Activated T-helper 2 cell treated with anti-CD3 and anti-CD28 coated beads, Interferon-gamma antibody, Interleukin-2, Interleukin-4, amounts not matched to agents 10 μg/mL and 5 μg/mL and 100 μg/mL, durations not matched to agents 14 hours and 24 hours and 36 hours (primary cell): ENCODE results near the gene PKP2. TPM values are rescaled to one million over a fixed set of nuclear protein-coding genes. Genes with fewer than 3 reads are reported as not detected.

ENCODE experiments used
- DNase-seq: peaks from one replicate; pipeline ENCODE4 v3.0.0; 2021; ENCODE audit warnings: low spot score
- H3K27ac Mint-ChIP-seq: one replicate; pipeline ENCODE4 v1.8.0; 2021; ENCODE audit warnings: mixed read lengths
- H3K27me3 Mint-ChIP-seq: one replicate; pipeline ENCODE4 v1.8.0; 2021; ENCODE audit warnings: low read depth, mixed read lengths
- H3K36me3 Mint-ChIP-seq: one replicate; pipeline ENCODE4 v1.8.0; 2021; ENCODE audit warnings: low read depth, mixed read lengths
- H3K4me1 Mint-ChIP-seq: one replicate; pipeline ENCODE4 v1.8.0; 2021; ENCODE audit warnings: low read depth, mixed read lengths
- H3K4me3 Mint-ChIP-seq: one replicate; pipeline ENCODE4 v1.8.0; 2021; ENCODE audit warnings: low read depth, mild to moderate bottlenecking, moderate library complexity, mixed read lengths
- H3K9me3 Mint-ChIP-seq: one replicate; pipeline ENCODE4 v1.8.0; 2021; ENCODE audit warnings: mixed read lengths
- intact Hi-C: fragments of 100-400 bp; cut with micrococcal nuclease; formaldehyde crosslinking; loops from one replicate; pipeline ENCODE4 v1.15.1; 2023
- total RNA-seq: library from RNA; stranded (reverse); gene quantifications from 2 replicates; pipeline ENCODE4 v1.2.3, GENCODE V29; 2022

PKP2 gene
- total RNA-seq, 1 donor from 2014 or later: not detected

DNA sequence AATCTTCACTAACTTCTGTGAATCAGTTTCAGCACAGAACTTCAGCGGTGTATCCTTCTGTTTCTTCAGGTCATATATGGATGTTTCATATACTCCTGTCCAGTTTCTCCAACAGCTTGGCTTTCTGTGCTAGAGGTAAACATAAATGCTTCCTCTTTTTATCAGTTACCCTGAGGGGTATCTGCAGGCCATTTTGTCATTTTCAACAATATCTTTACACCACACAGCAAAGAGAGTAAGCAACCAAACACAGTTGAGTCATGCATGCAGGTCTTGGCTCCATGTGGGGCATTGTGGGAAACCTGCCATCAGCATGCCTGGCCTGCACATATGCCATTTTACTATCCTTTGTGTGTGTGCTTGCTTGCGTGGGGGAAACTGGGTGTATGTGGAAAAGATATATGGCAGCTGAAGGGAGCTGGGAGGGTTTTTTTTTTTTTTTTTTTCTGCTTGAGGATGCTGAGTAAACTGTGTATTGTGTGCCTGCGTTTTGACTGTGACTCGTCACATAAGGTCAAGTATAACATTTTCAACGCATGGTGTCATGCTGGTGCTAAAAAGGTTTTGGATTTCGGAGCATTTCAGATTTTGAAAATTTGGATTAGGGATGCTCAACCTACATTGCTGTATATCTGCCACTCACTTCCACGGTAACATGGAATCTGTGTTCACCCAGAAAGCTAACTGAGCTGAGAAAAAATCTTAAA is 84.7 kb downstream of the PKP2 start:
- H3K27me3 Mint-ChIP-seq: no peaks in the 10 kb centered on the region
- H3K36me3 Mint-ChIP-seq: no peaks in the 10 kb centered on the region
- H3K4me3 Mint-ChIP-seq: no peak overlapping the region
- DNase-seq: no peak
- intact Hi-C loops: no loop called here
- no peak overlapping the region for H3K27ac Mint-ChIP-seq
- no peaks in the 10 kb centered on the region for H3K4me1 Mint-ChIP-seq
- H3K9me3 Mint-ChIP-seq: no peaks in the 10 kb centered on the region

DNA sequence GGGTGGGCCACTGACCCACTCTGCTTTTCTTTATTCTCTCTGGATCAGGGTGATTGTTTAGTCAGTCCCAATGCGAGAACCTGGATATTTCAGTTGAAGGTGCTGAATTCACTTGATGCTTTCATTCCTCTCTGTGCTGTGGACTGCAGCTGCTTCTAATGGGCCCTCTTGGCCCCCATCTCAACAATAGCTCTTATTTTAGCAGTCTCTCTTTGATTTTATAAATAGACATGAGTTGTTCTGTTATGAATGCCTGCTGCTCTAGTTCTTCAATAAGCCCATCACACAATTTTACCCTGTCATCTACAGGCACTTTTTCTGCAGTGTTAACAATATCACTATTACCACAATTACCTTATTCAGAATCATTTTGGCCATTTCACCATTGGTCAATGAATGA is 86.7 kb downstream of the PKP2 start:
- no peak for DNase-seq
- Mint-ChIP-seq H3K4me3 (no peak overlapping the region), H3K27ac (no peak overlapping the region), H3K9me3 (no peaks in the 10 kb centered on the region), H3K27me3 (no peaks in the 10 kb centered on the region), H3K4me1 (no peaks in the 10 kb centered on the region), H3K36me3 (no peaks in the 10 kb centered on the region)
- intact Hi-C loops: no loop called here

DNA sequence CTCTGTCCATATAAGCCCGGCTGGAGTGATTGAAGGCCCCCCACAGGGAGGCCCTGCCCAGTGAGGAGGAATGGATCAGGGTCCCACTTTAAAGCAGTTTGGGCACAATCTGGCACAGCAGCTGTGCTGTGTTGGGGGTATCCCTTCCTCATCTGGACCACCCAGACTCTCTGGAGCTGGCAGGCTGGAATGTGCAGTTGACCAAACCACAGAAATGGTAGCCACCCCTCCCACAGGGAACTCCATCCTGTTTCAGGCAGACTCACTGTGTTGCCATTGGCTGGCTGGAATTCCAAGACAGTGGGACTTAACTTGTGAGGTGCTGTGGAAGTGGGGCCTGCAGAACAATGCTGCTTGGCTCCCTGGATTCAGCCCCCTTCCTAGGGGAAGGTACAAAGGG is 87.4 kb downstream of the PKP2 start:
- intact Hi-C loops: no loop called here
- Mint-ChIP-seq H3K27ac (no peak overlapping the region), H3K4me1 (no peaks in the 10 kb centered on the region), H3K9me3 (no peaks in the 10 kb centered on the region), H3K4me3 (no peak overlapping the region), H3K27me3 (no peaks in the 10 kb centered on the region), H3K36me3 (no peaks in the 10 kb centered on the region)
- DNase-seq: no peak

DNA sequence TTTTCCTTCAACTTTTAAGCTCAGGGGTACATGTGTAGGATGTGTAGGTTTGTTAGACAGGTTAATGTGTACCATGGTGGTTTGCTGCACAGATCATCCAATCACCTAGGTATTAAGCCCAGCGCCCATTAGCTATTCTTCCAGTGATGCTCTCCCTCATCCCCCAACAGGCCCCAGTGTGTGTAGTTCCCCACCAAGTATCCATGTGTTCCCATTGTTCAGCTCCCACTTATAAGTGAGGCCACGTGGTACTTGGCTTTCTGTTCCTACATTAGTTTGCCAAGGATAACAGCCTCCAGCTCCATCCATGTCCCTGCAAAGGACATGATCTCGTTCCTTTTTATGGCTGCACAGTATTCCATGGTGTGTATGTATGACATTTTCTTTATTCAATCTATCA is 92.3 kb downstream of the PKP2 start:
- Mint-ChIP-seq H3K36me3 (no peaks in the 10 kb centered on the region), H3K4me3 (no peak overlapping the region), H3K9me3 (no peaks in the 10 kb centered on the region), H3K4me1 (no peaks in the 10 kb centered on the region), H3K27ac (no peak overlapping the region), H3K27me3 (no peaks in the 10 kb centered on the region)
- intact Hi-C loops: no loop called here
- DNase-seq: no peak

DNA sequence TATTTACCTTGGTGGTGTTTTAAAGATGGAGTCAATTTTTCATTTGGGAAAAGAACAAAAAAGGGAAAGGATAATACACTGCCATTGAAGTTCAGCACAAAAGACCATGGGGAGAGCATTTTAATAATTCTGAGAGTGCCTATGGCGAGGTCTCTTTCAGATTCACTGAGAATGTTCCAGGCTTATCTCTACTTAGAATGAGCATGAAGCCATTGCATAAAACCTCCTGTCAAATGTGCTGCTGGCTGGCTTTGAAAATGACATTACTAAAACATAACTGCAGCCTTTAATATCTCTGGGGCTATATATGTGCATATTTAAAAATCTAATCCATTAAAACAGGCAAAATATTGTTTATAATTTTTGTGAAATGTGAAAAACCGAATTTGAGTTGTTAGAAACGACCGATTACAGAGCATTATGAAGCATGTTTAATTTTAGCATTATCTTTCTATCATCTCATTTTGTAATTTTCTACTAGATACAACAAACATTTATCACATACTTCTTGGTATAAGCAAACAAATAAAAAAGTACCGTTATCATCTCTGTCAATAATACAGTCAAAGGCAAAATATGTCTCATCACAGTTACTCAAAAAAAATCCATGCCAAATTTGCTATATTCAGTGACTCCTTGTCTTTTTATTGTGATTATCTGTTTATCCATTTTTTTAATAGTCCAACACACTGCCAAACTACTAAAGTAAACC is 95.2 kb downstream of the PKP2 start:
- H3K4me1 Mint-ChIP-seq: no peaks in the 10 kb centered on the region
- H3K4me3 Mint-ChIP-seq: no peak overlapping the region
- H3K27me3 Mint-ChIP-seq: no peaks in the 10 kb centered on the region
- H3K27ac Mint-ChIP-seq: no peak overlapping the region
- no peaks in the 10 kb centered on the region for H3K9me3 Mint-ChIP-seq
- DNase-seq: no peak
- intact Hi-C loops: no loop called here
- H3K36me3 Mint-ChIP-seq: no peaks in the 10 kb centered on the region

DNA sequence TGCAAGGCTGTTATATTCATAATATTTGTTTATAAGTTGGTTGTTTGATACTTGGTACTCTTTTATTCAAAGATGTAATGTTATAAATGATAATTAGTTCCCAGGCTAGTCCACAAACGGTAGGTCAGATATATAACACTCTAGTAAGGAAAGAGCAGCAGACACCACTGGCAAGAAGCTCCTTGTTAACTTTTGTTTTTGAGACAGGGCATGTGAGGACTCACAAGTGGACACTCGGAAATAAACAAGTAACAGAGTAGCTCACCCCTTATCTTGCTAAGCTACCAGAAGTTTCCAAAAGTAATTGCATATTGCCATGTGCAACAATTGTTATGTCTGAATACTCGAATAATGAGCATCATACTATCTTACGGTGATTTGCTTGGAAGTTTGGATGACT is 102.3 kb downstream of the PKP2 start:
- Mint-ChIP-seq H3K36me3 (no peaks in the 10 kb centered on the region), H3K27me3 (peaks cover 2% of the 10 kb centered on the region), H3K4me1 (no peaks in the 10 kb centered on the region), H3K9me3 (no peaks in the 10 kb centered on the region), H3K4me3 (no peak overlapping the region), H3K27ac (no peak overlapping the region)
- DNase-seq: no peak
- intact Hi-C loops: no loop called here

DNA sequence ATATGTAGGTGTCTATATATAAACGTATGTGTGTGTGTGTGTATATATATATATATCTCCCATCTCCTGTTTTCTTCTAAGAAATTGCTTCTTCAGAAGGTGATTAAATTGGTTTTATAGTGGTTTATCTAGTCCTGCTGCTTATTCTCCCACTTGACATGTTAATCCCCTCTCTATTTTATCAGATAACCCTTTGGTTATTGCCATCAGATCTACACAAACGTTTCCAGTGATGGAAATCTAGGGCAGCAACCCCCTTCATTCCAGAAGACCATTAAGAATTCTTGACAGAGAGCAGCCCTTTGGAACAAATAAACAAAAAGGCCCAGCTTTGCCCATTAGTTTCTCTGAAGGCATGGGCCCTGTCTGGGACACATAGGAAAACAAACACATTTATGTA is 106.7 kb downstream of the PKP2 start:
- Mint-ChIP-seq H3K4me1 (no peaks in the 10 kb centered on the region), H3K9me3 (no peaks in the 10 kb centered on the region), H3K27me3 (peaks cover 2% of the 10 kb centered on the region), H3K27ac (no peak overlapping the region), H3K4me3 (no peak overlapping the region), H3K36me3 (no peaks in the 10 kb centered on the region)
- DNase-seq: no peak
- intact Hi-C loops: no loop called here

DNA sequence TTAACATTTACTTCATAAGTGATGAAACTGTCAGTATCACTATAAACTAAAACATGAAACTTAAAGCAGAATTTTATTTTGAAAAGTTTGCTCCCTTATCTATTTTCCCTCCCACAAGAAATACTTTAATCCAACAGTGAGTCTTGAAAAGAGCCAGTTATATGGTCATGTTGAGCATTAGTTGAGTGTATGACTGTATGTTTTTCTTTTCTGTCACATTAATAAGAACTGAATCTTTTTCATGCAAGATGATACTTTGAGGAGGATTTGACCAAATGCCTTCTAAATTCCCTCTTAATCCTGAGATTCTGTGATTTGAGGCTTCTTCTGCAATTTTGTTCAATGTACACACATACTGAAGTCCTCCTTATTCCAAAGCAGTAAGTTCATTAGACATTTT is 107.1 kb downstream of the PKP2 start:
- DNase-seq: no peak
- intact Hi-C loops: no loop called here
- no peak overlapping the region for H3K4me3 Mint-ChIP-seq
- H3K36me3 Mint-ChIP-seq: no peaks in the 10 kb centered on the region
- H3K9me3 Mint-ChIP-seq: no peaks in the 10 kb centered on the region
- no peak overlapping the region for H3K27ac Mint-ChIP-seq
- no peaks in the 10 kb centered on the region for H3K4me1 Mint-ChIP-seq
- H3K27me3 Mint-ChIP-seq: peaks cover 2% of the 10 kb centered on the region

DNA sequence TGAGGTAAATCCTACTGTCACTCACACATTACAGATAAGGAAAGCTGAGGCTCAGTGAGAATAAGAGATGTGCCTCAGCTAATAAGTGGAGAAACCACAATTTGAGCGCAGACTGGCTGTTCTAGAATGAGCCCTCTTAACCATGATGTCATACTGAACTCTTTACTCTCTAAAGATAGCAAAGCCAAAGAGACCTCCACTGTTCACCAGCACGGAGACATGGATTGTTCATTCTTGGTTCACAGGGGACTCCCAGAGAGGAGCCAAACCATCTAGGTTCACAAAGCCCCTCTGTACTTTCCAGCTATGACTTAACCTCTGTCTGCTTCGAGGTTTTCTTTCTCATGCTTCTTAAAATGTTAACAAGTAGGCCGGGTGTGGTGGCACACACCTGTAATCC is 108.2 kb downstream of the PKP2 start:
- no peak for DNase-seq
- Mint-ChIP-seq H3K9me3 (no peaks in the 10 kb centered on the region), H3K4me1 (no peaks in the 10 kb centered on the region), H3K27ac (no peak overlapping the region), H3K36me3 (no peaks in the 10 kb centered on the region), H3K4me3 (no peak overlapping the region), H3K27me3 (peaks cover 2% of the 10 kb centered on the region)
- intact Hi-C loops: no loop called here

DNA sequence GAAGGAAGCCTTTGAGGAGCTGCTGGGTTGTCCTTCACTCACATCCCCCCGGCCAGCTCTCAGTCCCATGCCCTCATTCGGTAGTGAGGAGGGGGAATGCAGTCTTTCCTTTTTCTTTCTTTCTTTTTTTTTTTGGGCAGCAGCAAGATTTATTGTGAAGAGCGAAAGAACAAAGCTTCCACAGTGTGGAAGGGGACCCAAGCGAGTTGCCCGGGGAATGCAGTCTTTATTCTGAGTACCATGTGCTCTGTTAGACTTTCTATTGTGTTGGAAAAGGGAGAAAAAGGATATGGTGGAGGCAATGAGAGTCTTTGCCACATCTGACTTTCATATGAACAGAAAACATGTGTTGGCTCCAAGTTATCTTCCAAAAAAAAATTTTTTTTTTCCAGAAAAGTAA is 111.0 kb downstream of the PKP2 start:
- DNase-seq: no peak
- Mint-ChIP-seq H3K27me3 (peaks cover 2% of the 10 kb centered on the region), H3K27ac (no peak overlapping the region), H3K4me3 (no peak overlapping the region), H3K4me1 (no peaks in the 10 kb centered on the region), H3K9me3 (no peaks in the 10 kb centered on the region), H3K36me3 (no peaks in the 10 kb centered on the region)
- intact Hi-C loops: no loop called here

DNA sequence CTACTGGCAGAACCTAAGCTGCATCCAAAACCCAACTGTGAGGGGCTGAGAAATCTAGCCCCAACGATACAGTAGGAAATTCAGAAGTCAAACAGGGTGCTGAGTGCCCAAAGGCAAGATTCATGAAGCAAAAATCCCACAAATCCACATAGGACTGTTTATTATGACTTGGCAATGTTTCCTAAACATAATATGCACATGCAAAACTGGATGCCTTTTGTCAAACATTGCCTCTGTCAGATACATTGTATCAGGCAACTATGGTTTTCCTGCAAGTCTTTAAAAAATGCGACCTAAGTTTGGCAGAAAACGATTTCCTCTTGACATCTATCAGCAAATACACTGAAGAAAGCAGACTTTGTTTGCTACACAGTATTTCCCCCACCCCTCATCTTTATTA is 113.5 kb downstream of the PKP2 start:
- Mint-ChIP-seq H3K9me3 (no peaks in the 10 kb centered on the region), H3K27me3 (no peaks in the 10 kb centered on the region), H3K27ac (no peak overlapping the region), H3K4me1 (no peaks in the 10 kb centered on the region), H3K36me3 (no peaks in the 10 kb centered on the region), H3K4me3 (no peak overlapping the region)
- intact Hi-C loops: no loop called here
- no peak for DNase-seq

DNA sequence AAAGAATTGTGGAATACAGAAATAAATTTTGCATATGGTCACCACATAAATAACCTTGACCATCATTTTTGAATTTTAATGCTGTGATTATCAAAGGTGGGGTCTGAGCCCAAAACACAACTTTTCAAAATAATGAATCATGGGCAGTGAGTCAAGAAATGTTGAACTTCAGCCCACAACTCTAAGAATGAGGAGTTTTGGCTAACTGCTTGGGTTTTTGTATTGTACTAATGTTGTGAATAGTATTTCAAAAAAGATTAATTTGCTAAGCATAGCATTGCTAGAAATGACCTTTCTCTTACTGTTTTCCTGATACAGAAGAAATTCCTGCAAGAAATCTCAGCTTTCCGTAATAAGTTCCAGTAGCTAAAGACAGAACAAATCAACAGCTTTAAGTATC is 116.5 kb downstream of the PKP2 start:
- intact Hi-C loops: no loop called here
- H3K27ac Mint-ChIP-seq: no peak overlapping the region
- no peak overlapping the region for H3K4me3 Mint-ChIP-seq
- no peaks in the 10 kb centered on the region for H3K27me3 Mint-ChIP-seq
- no peak for DNase-seq
- H3K36me3 Mint-ChIP-seq: no peaks in the 10 kb centered on the region
- H3K4me1 Mint-ChIP-seq: no peaks in the 10 kb centered on the region
- no peaks in the 10 kb centered on the region for H3K9me3 Mint-ChIP-seq

DNA sequence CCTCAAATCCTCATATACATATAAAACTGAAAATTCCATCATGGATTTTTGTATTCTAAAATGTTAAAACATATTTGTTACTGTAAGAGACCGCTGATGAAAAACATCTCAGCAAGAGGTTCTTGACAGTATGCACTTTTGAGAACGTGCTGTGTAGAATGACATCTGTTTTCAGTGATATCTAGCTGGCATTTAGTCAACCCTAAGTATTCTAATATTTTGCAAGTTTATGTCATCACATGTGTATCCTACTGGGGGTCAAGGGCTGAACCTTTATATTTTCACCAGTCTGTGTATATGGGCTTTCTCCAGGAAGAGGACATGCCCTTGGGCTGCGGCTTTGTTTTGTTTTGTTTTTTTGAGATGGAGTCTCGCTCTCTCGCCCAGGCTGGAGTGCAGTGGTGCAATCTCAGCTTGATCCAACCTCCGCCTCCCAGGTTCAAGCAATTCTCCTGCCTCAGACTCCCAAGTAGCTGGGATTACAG is 118.8 kb downstream of the PKP2 start:
- no peaks in the 10 kb centered on the region for H3K4me1 Mint-ChIP-seq
- H3K27ac Mint-ChIP-seq: no peak overlapping the region
- no peaks in the 10 kb centered on the region for H3K27me3 Mint-ChIP-seq
- no peaks in the 10 kb centered on the region for H3K36me3 Mint-ChIP-seq
- H3K9me3 Mint-ChIP-seq: no peaks in the 10 kb centered on the region
- intact Hi-C loops: no loop called here
- no peak for DNase-seq
- no peak overlapping the region for H3K4me3 Mint-ChIP-seq
